GM23248 (cell line): ENCODE data around the gene IGLON5. TPM values are rescaled to one million over a fixed set of nuclear protein-coding genes. Genes with fewer than 3 reads are reported as not detected.

ENCODE experiments used
- DNase-seq: peaks from one replicate; pipeline ENCODE4 v3.0.0-alpha.2; 2015
- H2AFZ ChIP-seq: fragments of 200-600 bp; sonication (generic); 2 replicates; pipeline ENCODE4 v1.6.1; 2016; ENCODE audit warnings: antibody characterized with exemption
- H3F3A ChIP-seq: fragments of 200-600 bp; sonication (generic); 2 replicates; pipeline ENCODE4 v1.6.1; 2016; ENCODE audit warnings: mild to moderate bottlenecking, antibody characterized with exemption, mixed run types; ENCODE audit not compliant: insufficient read depth
- H3K27ac ChIP-seq: fragments of 200-600 bp; sonication (generic); 2 replicates; pipeline ENCODE4 v1.5.1; 2016; ENCODE audit warnings: mild to moderate bottlenecking
- H3K27me3 ChIP-seq: fragments of 200-600 bp; sonication (generic); replicated peaks from 2 replicates; pipeline ENCODE4 v1.6.1; 2016; ENCODE audit warnings: mild to moderate bottlenecking; ENCODE audit not compliant: insufficient read depth
- H3K36me3 ChIP-seq: fragments of 200-600 bp; sonication (generic); 2 replicates; pipeline ENCODE4 v1.6.1; 2016; ENCODE audit warnings: low read depth, mild to moderate bottlenecking
- H3K4me1 ChIP-seq: fragments of 200-600 bp; sonication (generic); 2 replicates; pipeline ENCODE4 v1.6.1; 2016; ENCODE audit warnings: mild to moderate bottlenecking; ENCODE audit not compliant: insufficient read depth
- H3K4me2 ChIP-seq: fragments of 200-600 bp; sonication (generic); one replicate; pipeline ENCODE4 v1.6.1; 2016; ENCODE audit warnings: mild to moderate bottlenecking; ENCODE audit not compliant: unreplicated experiment
- H3K4me3 ChIP-seq: fragments of 200-600 bp; sonication (generic); 2 replicates; pipeline ENCODE4 v1.5.1; 2016; ENCODE audit warnings: mild to moderate bottlenecking
- H3K79me2 ChIP-seq: fragments of 200-600 bp; sonication (generic); 2 replicates; pipeline ENCODE4 v1.6.1; 2016; ENCODE audit warnings: mild to moderate bottlenecking; ENCODE audit not compliant: insufficient read depth
- H3K9ac ChIP-seq: fragments of 200-600 bp; sonication (generic); 2 replicates; pipeline ENCODE4 v1.6.1; 2016; ENCODE audit warnings: mild to moderate bottlenecking
- H3K9me2 ChIP-seq: fragments of 200-600 bp; sonication (generic); 2 replicates; pipeline ENCODE4 v1.6.1; 2016; ENCODE audit warnings: mixed run types, mild to moderate bottlenecking, moderate library complexity; ENCODE audit not compliant: insufficient read depth
- H3K9me3 ChIP-seq: fragments of 200-600 bp; sonication (generic); one replicate; pipeline ENCODE4 v1.6.1; 2017; ENCODE audit warnings: low read depth
- H4K20me1 ChIP-seq: fragments of 200-600 bp; sonication (generic); 2 replicates; pipeline ENCODE4 v1.6.0; 2016; ENCODE audit not compliant: insufficient read depth
- EZH2 ChIP-seq: fragments of 200-600 bp; sonication (generic); IDR thresholded peaks from 2 replicates; pipeline ENCODE4 v1.6.1; 2018; ENCODE audit warnings: antibody characterized with exemption, mild to moderate bottlenecking; ENCODE audit not compliant: insufficient read depth, poor library complexity, severe bottlenecking
- EZH2phosphoT487 ChIP-seq: fragments of 200-600 bp; sonication (generic); IDR thresholded peaks from 2 replicates; pipeline ENCODE4 v1.6.1; 2018; ENCODE audit warnings: antibody characterized with exemption, moderate library complexity, mild to moderate bottlenecking, low read depth; ENCODE audit not compliant: insufficient read depth
- WGBS, 2 experiments: methylation state at CpG; one replicate each; pipeline ENCODE4 v1.1.6; 2015 to 2017; ENCODE audit warnings: low lambda C conversion rate in 2 of 2, low coverage in 1 of 2; ENCODE audit errors: missing lambda C conversion rate in 2 of 2; 5-methylcytosine and 5-hydroxymethylcytosine counted together
- in situ Hi-C: fragments of 300-500 bp; cut with MboI; formaldehyde crosslinking; loops from 2 replicates; pipeline ENCODE4 v1.15.0; 2020
- polyA plus RNA-seq: library from polyadenylated mRNA; unstranded; fragments of >200 nt; fragmentation: Nextera tagmentation; extraction: Ambion mirVana; gene quantifications from 2 replicates; pipeline ENCODE4 v1.2.1, GENCODE V29; 2016
- total RNA-seq: library from RNA; depleted of rRNA; stranded (reverse); fragments of >200 nt; shearing (Covaris generic); gene quantifications from 2 replicates; pipeline ENCODE4 v1.2.3, GENCODE V29; 2014

The IGLON5 gene
- total and polyA plus RNA-seq, 2 experiments from 2014 or later, result not detected

- H3K79me2 ChIP-seq, result no peaks in the 10 kb centered on the region
- 80% methylated on average over 10 of the region's 10 CpGs for WGBS, 2 experiments
- no peak for TF ChIP-seq EZH2
- no peak for TF ChIP-seq EZH2phosphoT487
- H3K4me2 ChIP-seq, result no peak overlapping the region
- no peaks in the 10 kb centered on the region for H4K20me1 ChIP-seq
- no peak overlapping the region for H3K9ac ChIP-seq
- no peaks in the 10 kb centered on the region for H3K9me2 ChIP-seq
- H3K9me3 ChIP-seq, result no peaks in the 10 kb centered on the region
- H3K4me1 ChIP-seq, result peaks cover 5% of the 10 kb centered on the region; the same call in 1 of the 2 replicates
- H3K4me3 ChIP-seq, result no peak overlapping the region
- 0 out of 2 replicates have a peak, but pooled peaks cover 8% of the 10 kb centered on the region for H3F3A ChIP-seq
- in situ Hi-C loops, result no loop called here
- H3K36me3 ChIP-seq, result peaks cover 5% of the 10 kb centered on the region; the same call in 1 of the 2 replicates
- H3K27ac ChIP-seq, result no peak overlapping the region
- no peak overlapping the region for H2AFZ ChIP-seq
- no peak for DNase-seq
- no peaks in the 10 kb centered on the region for H3K27me3 ChIP-seq
These were observed 35.9 kb downstream of the IGLON5 start for GRCh38 chr19:51347209-51347928.

- H3K9me3 ChIP-seq, result no peaks in the 10 kb centered on the region
- WGBS, 2 experiments, result 97 to 98% methylated on average over 11 of the region's 11 CpGs
- TF ChIP-seq EZH2 (no peak), EZH2phosphoT487 (no peak)
These were observed 40.0 kb downstream of the IGLON5 start for GRCh38 chr19:51351266-51351990.

DNA sequence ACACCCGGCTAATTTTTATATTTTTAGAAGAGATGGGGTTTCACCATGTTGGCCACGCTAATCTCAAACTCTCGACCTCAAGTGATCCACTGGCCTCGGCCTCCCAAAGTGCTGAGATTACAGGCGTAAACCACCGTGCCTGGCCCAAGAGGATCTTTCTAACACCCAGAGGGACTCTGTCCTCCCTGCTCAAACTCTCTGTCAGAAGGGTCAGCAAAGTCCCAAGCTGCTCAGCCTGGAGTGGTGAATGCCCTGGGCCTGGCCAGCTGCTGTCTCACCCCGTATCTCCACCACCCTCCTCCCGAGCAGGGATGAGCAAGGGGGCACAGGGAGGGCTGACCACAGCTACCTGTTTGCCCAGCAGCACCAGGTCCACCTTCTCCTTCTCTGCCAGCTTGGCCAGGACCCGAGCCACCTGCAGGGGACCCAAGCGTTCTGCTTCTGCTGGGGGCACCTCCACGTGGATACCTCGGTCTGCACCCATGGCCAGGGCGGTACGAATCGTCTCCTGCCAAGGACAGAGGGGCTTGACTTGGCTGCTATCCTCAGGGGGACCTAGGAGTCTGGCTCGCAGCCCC, 41.4 kb downstream of the IGLON5 start:
- in situ Hi-C loops, result no loop called here

More at GRCh38 chr19:51351266-51351990, 40.0 kb downstream of the IGLON5 start:
- Histone ChIP-seq H3K4me3 (no peak overlapping the region), H3F3A (0 out of 2 replicates have a peak, but pooled peaks cover 8% of the 10 kb centered on the region), H2AFZ (no peak overlapping the region), H3K36me3 (no peaks in the 10 kb centered on the region; the same call in 1 of the 2 replicates), H3K4me2 (no peak overlapping the region), H4K20me1 (no peaks in the 10 kb centered on the region), H3K27me3 (no peaks in the 10 kb centered on the region), H3K27ac (peak overlapping the region; percentile 60), H3K79me2 (peaks cover 16% of the 10 kb centered on the region; the same call in 1 of the 2 replicates), H3K9me2 (no peaks in the 10 kb centered on the region), H3K4me1 (peaks cover 5% of the 10 kb centered on the region; the same call in 1 of the 2 replicates), H3K9ac (no peak overlapping the region)
- DNase-seq, result no peak
- in situ Hi-C loops, result no loop called here

GRCh38 chr19:51354103-51354741, 42.8 kb downstream of the IGLON5 start:
- H3K4me1 ChIP-seq, result peaks cover 9% of the 10 kb centered on the region
- no peaks in the 10 kb centered on the region for H3K9me3 ChIP-seq
- H3K9ac ChIP-seq, result no peak overlapping the region
- no peaks in the 10 kb centered on the region for H4K20me1 ChIP-seq
- no peak overlapping the region for H2AFZ ChIP-seq
- H3K27ac ChIP-seq, result no peak overlapping the region
- no peaks in the 10 kb centered on the region for H3K9me2 ChIP-seq
- H3K4me2 ChIP-seq, result no peak overlapping the region
- 75 to 78% methylated on average over 12 of the region's 12 CpGs for WGBS, 2 experiments
- no peak overlapping the region for H3K4me3 ChIP-seq
- peaks cover 28% of the 10 kb centered on the region for H3K79me2 ChIP-seq
- no peaks in the 10 kb centered on the region for H3K27me3 ChIP-seq
- H3F3A ChIP-seq, result peaks cover 15% of the 10 kb centered on the region; the same call in 1 of the 2 replicates
- no peak for DNase-seq
- in situ Hi-C loops, result no loop called here
- no peak for TF ChIP-seq EZH2phosphoT487
- TF ChIP-seq EZH2, result no peak
- no peaks in the 10 kb centered on the region for H3K36me3 ChIP-seq

More for the DNA sequence above, 41.4 kb downstream of the IGLON5 start:
- H3K27me3 ChIP-seq, result no peaks in the 10 kb centered on the region
- H3K27ac ChIP-seq, result no peak overlapping the region
- no peak for TF ChIP-seq EZH2phosphoT487
- no peak for TF ChIP-seq EZH2
- peaks cover 22% of the 10 kb centered on the region for H3K79me2 ChIP-seq
- peaks cover 5% of the 10 kb centered on the region; the same call in 1 of the 2 replicates for H3K4me1 ChIP-seq
- H4K20me1 ChIP-seq, result no peaks in the 10 kb centered on the region
- no peak overlapping the region for H3K4me2 ChIP-seq
- WGBS, 2 experiments, result 92 to 94% methylated on average over 15 to 16 of the region's 16 CpGs
- no peak overlapping the region for H3K9ac ChIP-seq
- H3K4me3 ChIP-seq, result no peak overlapping the region
- no peaks in the 10 kb centered on the region for H3K9me2 ChIP-seq
- no peaks in the 10 kb centered on the region for H3K9me3 ChIP-seq
- H3F3A ChIP-seq, result 0 out of 2 replicates have a peak, but pooled peaks cover 8% of the 10 kb centered on the region
- H2AFZ ChIP-seq, result no peak overlapping the region
- H3K36me3 ChIP-seq, result no peaks in the 10 kb centered on the region; the same call in 1 of the 2 replicates
- DNase-seq, result no peak
